Mesenchymal stem cell (in vitro differentiated cells and primary cell): ENCODE results near the gene NRIP3.

ENCODE experiments used
- DNase-seq: peaks from one replicate; pipeline ENCODE4 v3.0.0-alpha.2; 2013
- H2AFZ ChIP-seq: one replicate; pipeline ENCODE4 v1.6.1; 2013; ENCODE audit warnings: low read depth, mild to moderate bottlenecking, control low read depth, inconsistent platforms, low read length, moderate library complexity
- H2AK5ac ChIP-seq: 2 replicates; pipeline ENCODE4 v1.6.1; 2013; ENCODE audit warnings: low read length, moderate library complexity, mild to moderate bottlenecking, inconsistent platforms; ENCODE audit not compliant: severe bottlenecking
- H2BK120ac ChIP-seq: one replicate; pipeline ENCODE4 v1.6.1; 2013; ENCODE audit warnings: low read depth, mild to moderate bottlenecking, inconsistent platforms, low read length, moderate library complexity
- H2BK12ac ChIP-seq, 2 experiments: one replicate each; pipeline ENCODE4 v1.6.1; 2013; ENCODE audit warnings: inconsistent platforms in 2 of 2, low read length in 2 of 2, mild to moderate bottlenecking in 2 of 2, moderate library complexity in 2 of 2, control low read depth in 1 of 2
- H2BK15ac ChIP-seq: one replicate; pipeline ENCODE4 v1.6.1; 2013; ENCODE audit warnings: mild to moderate bottlenecking, low read depth, inconsistent platforms; ENCODE audit not compliant: poor library complexity, severe bottlenecking
- H2BK5ac ChIP-seq: 2 replicates; pipeline ENCODE4 v1.6.1; 2013; ENCODE audit warnings: low read depth, mild to moderate bottlenecking, low read length, control low read depth, inconsistent platforms; ENCODE audit not compliant: poor library complexity, severe bottlenecking
- H3K14ac ChIP-seq, 2 experiments: one replicate each; pipeline ENCODE4 v1.6.1; 2013; ENCODE audit warnings: inconsistent platforms in 2 of 2, low read length in 2 of 2, control low read depth in 1 of 2, mild to moderate bottlenecking in 1 of 2, moderate library complexity in 1 of 2
- H3K18ac ChIP-seq, 2 experiments: one replicate each; pipeline ENCODE4 v1.6.1; 2013; ENCODE audit warnings: inconsistent platforms in 2 of 2, low read length in 2 of 2, control low read depth in 1 of 2, low read depth in 1 of 2, mild to moderate bottlenecking in 1 of 2
- H3K23ac ChIP-seq, 2 experiments: one replicate each; pipeline ENCODE4 v1.6.1; 2013; ENCODE audit warnings: inconsistent platforms in 2 of 2, low read length in 2 of 2, mild to moderate bottlenecking in 2 of 2, moderate library complexity in 2 of 2, control low read depth in 1 of 2
- H3K27ac ChIP-seq: 2 replicates; pipeline ENCODE4 v1.5.1; 2013; ENCODE audit warnings: mild to moderate bottlenecking, moderate library complexity, low read length, control low read depth, inconsistent platforms; ENCODE audit not compliant: poor library complexity, severe bottlenecking
- H3K27me3 ChIP-seq, 2 experiments: 2 replicates each; pipeline versions ENCODE4 v1.6.1 to v1.7.0; 2013; ENCODE audit warnings: low read length in 2 of 2, mild to moderate bottlenecking in 2 of 2, moderate library complexity in 2 of 2, control low read depth in 1 of 2, inconsistent platforms in 1 of 2; ENCODE audit not compliant: control insufficient read depth in 1 of 2, insufficient read depth in 1 of 2
- H3K36me3 ChIP-seq, 2 experiments: 2 replicates each; pipeline versions ENCODE4 v1.6.1 to v1.7.0; 2013; ENCODE audit warnings: low read length in 2 of 2, control low read depth in 1 of 2, inconsistent platforms in 1 of 2, low read depth in 1 of 2, mild to moderate bottlenecking in 1 of 2; ENCODE audit not compliant: insufficient read depth in 2 of 2, control insufficient read depth in 1 of 2
- H3K4ac ChIP-seq, 2 experiments: one replicate each; pipeline ENCODE4 v1.6.1; 2013; ENCODE audit warnings: inconsistent platforms in 2 of 2, low read length in 2 of 2, mild to moderate bottlenecking in 2 of 2, moderate library complexity in 2 of 2, control low read depth in 1 of 2, low read depth in 1 of 2
- H3K4me1 ChIP-seq: 2 replicates; pipeline ENCODE4 v1.6.1; 2013; ENCODE audit warnings: low read depth, low read length, control low read depth; ENCODE audit not compliant: control insufficient read depth, insufficient read depth
- H3K4me2 ChIP-seq: 2 replicates; pipeline ENCODE4 v1.6.1; 2013; ENCODE audit warnings: low read length, mild to moderate bottlenecking, inconsistent platforms; ENCODE audit not compliant: poor library complexity, severe bottlenecking
- H3K4me3 ChIP-seq, 2 experiments: 2 replicates each; pipeline versions ENCODE4 v1.5.1 to v1.7.0; 2013; ENCODE audit warnings: low read length in 2 of 2, mild to moderate bottlenecking in 2 of 2, control low read depth in 1 of 2, low read depth in 1 of 2; ENCODE audit not compliant: insufficient read depth in 1 of 2
- H3K79me1 ChIP-seq: replicated peaks from 2 replicates; pipeline ENCODE4 v1.6.1; 2013; ENCODE audit warnings: mild to moderate bottlenecking, control low read depth, low read length, inconsistent platforms; ENCODE audit not compliant: poor library complexity, severe bottlenecking
- H3K9ac ChIP-seq: 2 replicates; pipeline ENCODE4 v1.7.0; 2013; ENCODE audit warnings: mild to moderate bottlenecking, low read length, moderate library complexity
- H3K9me3 ChIP-seq: 2 replicates; pipeline ENCODE4 v1.7.0; 2013; ENCODE audit warnings: mild to moderate bottlenecking, low read length; ENCODE audit not compliant: control insufficient read depth
- H4K8ac ChIP-seq: one replicate; pipeline ENCODE4 v1.6.1; 2013; ENCODE audit warnings: inconsistent platforms, mild to moderate bottlenecking, low read length, moderate library complexity
- H4K91ac ChIP-seq: one replicate; pipeline ENCODE4 v1.6.1; 2013; ENCODE audit warnings: mild to moderate bottlenecking, low read length, inconsistent platforms
- WGBS: methylation state at CpG from one replicate; pipeline ENCODE4 v1.1.7; 2013; ENCODE audit warnings: mixed read lengths; 5-methylcytosine and 5-hydroxymethylcytosine counted together

The NRIP3 gene

DNA sequence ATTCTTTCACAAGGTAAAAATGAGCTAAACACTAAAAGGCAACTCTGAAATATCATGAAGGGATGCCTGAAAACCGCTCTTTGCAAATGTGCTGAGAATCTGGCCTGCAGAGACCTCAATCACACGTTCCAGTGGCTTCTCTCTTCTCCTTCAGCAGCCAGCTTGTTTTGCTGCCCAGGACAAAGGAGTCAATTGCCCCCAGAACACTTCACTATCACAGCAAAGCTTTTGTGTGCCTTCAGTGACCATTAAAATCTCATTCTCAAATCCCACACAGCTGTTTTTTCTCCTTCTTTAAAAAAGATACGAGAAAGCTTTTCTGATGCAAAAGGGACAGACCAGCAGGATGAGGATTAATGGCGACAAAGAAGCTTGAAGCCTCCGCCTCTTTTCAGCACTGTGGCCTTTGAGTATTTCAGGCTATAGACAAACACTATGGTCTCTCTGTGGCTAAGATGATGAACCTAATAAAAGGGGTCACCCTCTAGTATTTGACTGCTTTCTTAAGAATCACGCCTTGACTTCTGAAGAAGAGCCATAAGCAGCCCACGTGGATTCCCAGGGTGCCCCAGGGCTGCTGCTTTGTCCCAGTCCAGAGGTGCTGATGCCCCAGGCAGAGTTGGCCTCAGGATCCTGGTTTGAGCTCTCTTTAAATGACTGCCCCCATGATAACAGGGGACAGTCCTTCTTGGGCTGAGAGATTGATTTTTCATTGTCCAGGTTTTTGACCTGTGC lies 33.4 kb upstream of the NRIP3 start:
- no peak overlapping the region for H4K91ac ChIP-seq
- H2BK15ac ChIP-seq = no peak overlapping the region
- no peak overlapping the region for H2AFZ ChIP-seq
- H3K23ac ChIP-seq = no peak overlapping the region
- no peak overlapping the region for H3K27ac ChIP-seq
- H2BK120ac ChIP-seq = no peak overlapping the region
- 72% methylated on average over 7 of the region's 7 CpGs for WGBS
- peaks cover 11% of the 10 kb centered on the region for H3K9me3 ChIP-seq
- no peak overlapping the region for H3K14ac ChIP-seq
- H3K4me2 ChIP-seq = no peak overlapping the region
- no peak overlapping the region for H2BK5ac ChIP-seq
- H2BK12ac ChIP-seq = no peak overlapping the region
- no peak for DNase-seq
- H3K79me1 ChIP-seq = no peaks in the 10 kb centered on the region
- no peak overlapping the region for H2AK5ac ChIP-seq
- peaks cover 8% of the 10 kb centered on the region for H3K4me1 ChIP-seq
- no peaks in the 10 kb centered on the region for H3K36me3 ChIP-seq
- H4K8ac ChIP-seq = no peak overlapping the region
- H3K18ac ChIP-seq = peak overlapping the region in 1 of 2 experiments; percentile 15
- H3K4me3 ChIP-seq = no peak overlapping the region
- H3K9ac ChIP-seq = no peak overlapping the region
- no peak overlapping the region for H3K4ac ChIP-seq
- H3K27me3 ChIP-seq = peaks cover 0 to 7% of the 10 kb centered on the region in 2 experiments

DNA sequence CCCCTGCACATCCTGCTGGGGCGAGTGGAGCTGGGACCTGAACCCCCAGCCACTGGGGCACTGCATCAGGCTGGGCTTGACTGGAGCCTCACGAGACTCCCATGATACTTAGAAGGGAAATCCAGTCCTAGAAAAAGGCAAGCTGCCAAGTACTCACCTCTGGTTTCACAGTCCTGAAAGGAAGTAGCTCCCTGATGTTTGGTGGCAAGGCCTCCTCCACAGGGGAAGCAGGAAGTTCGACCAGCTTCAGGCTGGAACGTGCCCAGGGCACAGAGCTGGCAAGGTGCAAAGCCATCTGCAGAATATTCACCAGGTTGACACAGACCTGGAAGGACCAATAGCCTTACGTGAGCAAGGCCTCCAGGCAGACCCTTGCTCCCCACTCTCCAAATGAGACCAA lies 26.8 kb upstream of the NRIP3 start:
- Histone ChIP-seq H3K18ac (no peak overlapping the region), H2BK120ac (no peak overlapping the region), H3K4ac (no peak overlapping the region), H2AK5ac (no peak overlapping the region), H3K79me1 (no peaks in the 10 kb centered on the region), H3K9me3 (no peaks in the 10 kb centered on the region), H3K14ac (no peak overlapping the region), H3K4me3 (no peak overlapping the region), H2BK12ac (no peak overlapping the region), H3K4me2 (no peak overlapping the region), H3K23ac (no peak overlapping the region), H4K91ac (no peak overlapping the region), H3K36me3 (no peaks in the 10 kb centered on the region), H2BK15ac (no peak overlapping the region), H3K9ac (no peak overlapping the region), H3K27ac (no peak overlapping the region), H3K27me3 (no peaks in the 10 kb centered on the region), H2AFZ (no peak overlapping the region), H2BK5ac (no peak overlapping the region), H4K8ac (no peak overlapping the region), H3K4me1 (no peaks in the 10 kb centered on the region)
- WGBS = 90% methylated on average over 5 of the region's 5 CpGs
- DNase-seq = no peak

DNA sequence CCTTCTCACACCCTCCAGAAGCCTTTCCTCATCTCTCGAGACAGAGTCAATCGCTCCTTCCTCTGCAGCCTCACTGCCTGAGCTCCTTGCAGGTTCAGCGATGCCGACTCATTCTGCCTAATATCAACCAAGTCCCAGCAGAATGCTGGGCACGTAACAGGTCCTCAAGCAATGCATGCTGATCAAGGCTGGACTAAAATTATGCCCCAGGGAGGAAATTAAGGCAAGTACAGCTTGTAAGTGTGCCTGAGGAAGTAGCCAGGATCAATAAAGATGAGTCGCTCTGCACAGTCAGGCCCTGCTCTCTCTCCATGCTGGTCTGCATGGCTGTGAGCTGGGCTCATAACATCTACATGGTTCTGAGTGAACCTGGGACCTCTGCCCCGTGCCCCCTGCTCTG lies 25.6 kb upstream of the NRIP3 start:
- H3K4me3 ChIP-seq = no peak overlapping the region
- 86% methylated on average over 7 of the region's 7 CpGs for WGBS

DNA sequence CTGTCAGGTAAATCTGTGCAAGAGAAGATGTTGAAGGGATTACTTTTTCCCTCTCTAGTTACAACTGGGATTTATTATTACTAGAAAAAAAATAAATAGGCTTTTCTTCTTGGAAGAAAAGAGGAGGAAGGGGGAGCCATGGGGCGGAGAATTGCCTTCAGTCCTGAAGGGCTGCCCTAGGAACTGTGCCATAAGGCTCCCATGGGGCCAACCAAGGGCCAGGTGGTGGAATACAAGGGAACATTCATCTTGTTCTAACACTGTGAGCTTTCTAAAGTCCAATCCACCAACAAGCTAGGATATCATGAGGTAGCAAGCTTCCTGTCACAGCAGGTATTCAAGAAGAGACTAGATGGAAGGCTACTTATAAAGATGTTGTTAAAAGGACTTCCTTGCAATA lies 24.8 kb upstream of the NRIP3 start:
- Histone ChIP-seq H4K8ac (no peak overlapping the region), H3K4me3 (no peak overlapping the region), H2AK5ac (no peak overlapping the region), H4K91ac (no peak overlapping the region), H3K79me1 (no peaks in the 10 kb centered on the region), H3K27me3 (no peaks in the 10 kb centered on the region), H3K36me3 (no peaks in the 10 kb centered on the region), H2BK120ac (no peak overlapping the region), H2BK15ac (no peak overlapping the region), H2AFZ (no peak overlapping the region), H3K27ac (no peak overlapping the region), H2BK5ac (no peak overlapping the region), H2BK12ac (no peak overlapping the region), H3K14ac (no peak overlapping the region), H3K18ac (no peak overlapping the region), H3K9me3 (no peaks in the 10 kb centered on the region), H3K23ac (no peak overlapping the region), H3K4ac (no peak overlapping the region), H3K4me1 (no peaks in the 10 kb centered on the region), H3K9ac (no peak overlapping the region), H3K4me2 (no peak overlapping the region)
- no peak for DNase-seq
- WGBS = 94% methylated on average over 1 of the region's 1 CpG

More for the DNA sequence above, 25.6 kb upstream of the NRIP3 start:
- Histone ChIP-seq H2BK15ac (no peak overlapping the region), H2AFZ (no peak overlapping the region), H3K27me3 (no peaks in the 10 kb centered on the region), H3K9me3 (no peaks in the 10 kb centered on the region), H4K91ac (no peak overlapping the region), H3K14ac (no peak overlapping the region), H3K23ac (no peak overlapping the region), H4K8ac (no peak overlapping the region), H3K18ac (no peak overlapping the region), H2AK5ac (no peak overlapping the region), H3K27ac (no peak overlapping the region), H3K4me2 (no peak overlapping the region), H3K4ac (no peak overlapping the region), H3K79me1 (no peaks in the 10 kb centered on the region), H3K36me3 (no peaks in the 10 kb centered on the region), H3K4me1 (no peaks in the 10 kb centered on the region), H2BK12ac (no peak overlapping the region), H2BK120ac (no peak overlapping the region), H3K9ac (no peak overlapping the region), H2BK5ac (no peak overlapping the region)
- DNase-seq = no peak
